IPS DF 4.7 (cell line): ENCODE results near the gene RAB31.

Source experiments
- DNase-seq: peaks from one replicate; pipeline ENCODE4 v3.0.0-alpha.2; 2013; ENCODE audit warnings: low spot score; ENCODE audit errors: extremely low read depth

RAB31 gene

GRCh38 chr18:9787712-9788111 lies 79.6 kb downstream of the RAB31 start:
- no peak for DNase-seq

GRCh38 chr18:9788140-9788539 lies 80.0 kb downstream of the RAB31 start:
- DNase-seq: no peak

GRCh38 chr18:9788860-9789259 lies 80.8 kb downstream of the RAB31 start:
- no peak for DNase-seq

- no peak for DNase-seq
These were observed 82.2 kb downstream of the RAB31 start for GRCh38 chr18:9790261-9790660.

- no peak for DNase-seq
These were observed 83.9 kb downstream of the RAB31 start for GRCh38 chr18:9791991-9792390.

- no peak for DNase-seq
These were observed 84.6 kb downstream of the RAB31 start for GRCh38 chr18:9792565-9793245.

DNA sequence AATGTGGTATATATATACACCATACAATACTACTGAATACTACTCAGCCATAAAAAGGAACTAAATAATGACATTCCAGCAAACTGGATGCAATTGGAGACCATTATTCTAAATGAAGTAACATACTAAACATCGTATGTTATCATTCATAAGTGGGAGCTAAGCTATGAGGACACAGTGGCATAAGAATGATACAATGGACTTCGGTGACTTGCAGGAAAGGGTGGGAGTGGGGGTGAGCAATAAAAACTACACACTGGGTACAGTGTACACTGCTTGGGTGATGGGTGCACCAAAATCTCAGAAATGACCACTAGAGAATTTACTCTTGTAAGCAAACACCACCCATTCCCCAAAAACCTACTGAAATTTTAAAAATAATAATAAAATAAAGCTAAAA lies 87.9 kb downstream of the RAB31 start:
- DNase-seq: no peak

GRCh38 chr18:9796935-9797549 lies 88.9 kb downstream of the RAB31 start:
- DNase-seq: no peak

GRCh38 chr18:9802175-9803062 lies 94.3 kb downstream of the RAB31 start:
- DNase-seq: no peak

DNA sequence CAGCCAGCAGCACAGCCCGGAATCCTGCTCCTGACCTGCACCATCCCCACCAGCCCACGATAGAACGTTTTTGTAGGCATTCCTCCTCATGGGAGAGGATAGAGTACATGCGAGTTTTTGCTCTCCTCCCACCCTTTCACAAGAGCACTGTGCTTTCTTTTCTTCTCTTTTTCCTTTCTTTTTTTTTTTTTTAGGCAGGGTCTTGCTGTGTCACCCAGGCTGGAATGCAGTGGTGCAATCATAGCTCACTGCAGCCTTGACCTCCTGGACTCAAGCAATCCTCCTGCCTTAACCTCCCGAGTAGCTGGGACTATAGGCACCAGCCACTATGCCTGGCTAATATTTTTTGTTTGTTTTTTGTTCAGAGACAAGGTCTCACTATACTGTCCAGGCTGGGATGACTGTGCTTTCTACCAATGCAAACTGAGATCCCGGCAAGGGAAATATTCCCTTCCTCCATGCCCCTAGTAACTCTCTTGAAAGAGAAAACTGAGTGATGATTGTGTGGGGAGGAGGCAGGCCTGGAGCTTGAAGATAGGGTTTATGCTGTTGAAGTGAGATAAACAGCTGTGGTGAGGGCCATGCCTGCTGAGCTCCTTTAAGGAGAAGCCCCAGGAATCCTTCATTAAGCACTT lies 95.1 kb downstream of the RAB31 start:
- DNase-seq: no peak

GRCh38 chr18:9803698-9804516 lies 95.8 kb downstream of the RAB31 start:
- DNase-seq: no peak

DNA sequence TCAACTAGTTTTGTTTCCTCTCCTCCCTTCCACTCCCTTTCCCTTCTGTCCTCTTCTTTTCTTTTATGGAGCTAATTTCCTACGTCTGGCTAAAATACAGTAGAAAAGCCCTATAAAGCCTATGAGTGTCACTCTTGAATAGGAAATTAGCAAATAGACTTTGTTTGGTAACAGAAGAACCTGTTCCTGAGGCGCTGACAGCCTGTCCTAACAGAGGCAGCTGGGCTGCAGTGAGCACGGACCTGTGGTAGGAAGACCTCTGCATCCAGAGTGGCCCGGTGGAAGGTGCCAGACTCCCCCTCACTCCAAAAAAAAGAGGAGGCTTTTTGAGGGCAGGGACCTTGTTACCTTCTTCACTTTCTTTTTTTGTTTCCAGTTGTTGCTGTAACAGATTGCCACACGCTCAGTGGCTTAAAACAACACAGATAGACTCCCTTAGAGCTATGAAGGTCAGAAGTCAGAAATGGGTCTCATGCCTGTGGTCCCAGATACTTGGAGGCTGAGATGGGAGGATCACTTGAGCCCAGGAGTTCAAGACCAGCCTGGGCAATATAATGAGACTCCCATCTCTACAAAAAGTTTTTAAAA lies 96.5 kb downstream of the RAB31 start:
- no peak for DNase-seq

GRCh38 chr18:9806905-9807304 lies 98.8 kb downstream of the RAB31 start:
- DNase-seq: no peak

GRCh38 chr18:9808295-9809241 lies 100.5 kb downstream of the RAB31 start:
- no peak for DNase-seq

DNA sequence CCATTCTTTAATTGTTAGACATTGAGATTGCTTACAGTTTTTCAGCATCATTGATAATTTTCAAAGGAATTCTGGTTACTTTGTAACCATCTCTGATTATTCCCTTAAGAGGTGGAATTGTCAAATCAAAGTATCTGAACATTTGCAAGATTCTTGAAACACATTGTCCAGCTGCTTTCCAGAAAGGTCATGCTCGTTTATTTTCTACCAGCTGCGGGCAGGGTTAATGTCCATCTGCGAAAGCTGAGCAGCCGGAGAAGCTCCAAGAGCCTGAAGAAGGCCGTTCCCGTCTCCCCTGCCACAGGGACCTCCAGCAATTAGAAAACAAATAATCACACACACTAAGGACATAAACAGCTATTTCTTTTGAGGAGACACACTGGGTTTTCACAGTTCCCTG lies 101.6 kb downstream of the RAB31 start:
- no peak for DNase-seq

- no peak for DNase-seq
These were observed 102.2 kb downstream of the RAB31 start for GRCh38 chr18:9810299-9810698.

- DNase-seq: no peak
These were observed 103.0 kb downstream of the RAB31 start for GRCh38 chr18:9810994-9811705.

DNA sequence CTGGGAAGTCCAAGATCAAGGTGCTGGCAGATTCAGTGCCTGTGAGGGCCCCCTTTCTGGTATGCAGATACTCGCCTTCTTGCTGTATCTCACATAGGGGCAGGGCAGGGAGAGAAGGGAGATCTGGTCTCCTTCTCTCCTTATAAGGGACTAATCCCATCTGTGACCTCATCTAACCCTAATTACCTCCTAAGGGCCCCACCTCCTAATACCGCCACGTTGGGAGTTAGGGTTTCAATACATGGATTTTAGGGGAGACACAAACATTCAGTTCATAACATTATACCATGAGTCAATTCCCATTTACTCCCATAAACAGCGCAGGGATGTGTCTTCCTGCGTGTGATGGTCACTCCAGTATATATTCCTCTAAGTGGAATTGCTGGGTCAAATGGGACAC lies 103.9 kb downstream of the RAB31 start:
- no peak for DNase-seq

DNA sequence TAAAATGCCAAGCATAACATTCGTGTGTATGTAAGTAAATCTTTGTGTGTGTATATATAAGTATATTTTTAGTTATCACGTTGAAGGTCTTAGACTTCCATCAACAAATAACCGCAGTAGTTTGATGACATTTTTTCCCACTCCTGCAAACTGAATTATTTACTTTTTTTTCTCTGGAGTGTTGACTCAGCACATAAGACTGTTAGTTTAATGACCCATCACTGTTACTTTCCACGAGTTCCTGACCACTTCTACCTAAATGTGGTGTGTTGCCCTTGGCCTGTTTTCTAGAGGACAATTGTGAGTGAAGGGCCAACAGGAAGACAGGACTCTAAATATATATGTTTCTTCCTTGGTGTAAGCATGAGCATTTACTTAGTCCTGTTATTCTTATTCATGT lies 106.3 kb downstream of the RAB31 start:
- DNase-seq: no peak
